Anterior cingulate cortex (tissue), 58 donors: ENCODE measurements around the gene ZFR.

Source experiments
- DNase-seq, 58 donors: peaks; one replicate each; lab custom pipeline; 2025; lab: John Stamatoyannopoulos, UW

ZFR gene

GRCh38 chr5:32444431-32445286 is at the start of gene ZFR:
Gene ZFR, minus strand, starts transcription at chr5:32444740. Its CDS starts 82 bp downstream, at chr5:32444658.
- DNase-seq, result peak; percentile 36 to 93 (median 86)

GRCh38 chr5:32490972-32491557 is 46.5 kb upstream of the ZFR start:
- DNase-seq, result no peak

GRCh38 chr5:32489791-32490562 is 45.4 kb upstream of the ZFR start:
- DNase-seq, result peak in 53 of 58 donors; percentile 4 to 80 (median 42)

DNA sequence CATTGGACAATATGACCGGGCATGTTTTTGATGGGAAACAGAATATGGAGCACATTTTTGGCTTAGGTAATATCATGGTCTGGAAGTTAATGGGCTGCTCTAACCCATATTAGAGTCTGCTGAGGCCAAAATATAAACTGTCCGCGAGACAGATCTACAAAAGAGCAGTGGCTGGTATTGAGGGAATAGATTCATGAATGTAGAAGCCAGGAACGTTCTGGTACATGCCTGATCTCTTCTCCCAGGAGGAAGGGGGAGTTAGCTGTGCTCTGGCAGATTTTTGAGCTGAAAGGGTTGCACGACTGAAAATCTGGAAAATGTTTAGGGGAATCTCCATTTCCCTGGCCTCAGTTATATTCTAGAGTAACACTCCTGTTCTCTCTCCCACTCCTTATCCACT is 42.9 kb upstream of the ZFR start:
- no peak for DNase-seq

GRCh38 chr5:32487008-32487407 is 42.5 kb upstream of the ZFR start:
- DNase-seq, result no peak

DNA sequence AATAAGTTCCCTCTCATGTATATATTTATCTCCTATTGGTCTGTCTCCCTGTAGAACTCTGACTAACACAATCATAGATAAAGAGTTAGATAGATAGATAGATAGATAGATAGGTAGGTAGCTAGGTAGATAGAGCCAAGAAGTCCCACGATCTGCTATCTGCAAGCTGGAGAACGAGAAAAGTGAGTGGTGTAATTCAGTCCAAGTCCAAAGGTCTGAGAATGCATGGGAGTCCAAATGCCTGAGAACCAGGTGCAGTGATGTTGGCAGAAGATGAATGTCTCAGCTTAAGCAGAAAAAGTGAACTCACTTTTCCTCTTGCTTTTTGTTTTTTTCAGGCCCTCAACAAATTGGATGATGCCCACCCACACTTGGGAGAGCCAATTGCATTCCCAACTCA is 37.7 kb upstream of the ZFR start:
- no peak for DNase-seq

DNA sequence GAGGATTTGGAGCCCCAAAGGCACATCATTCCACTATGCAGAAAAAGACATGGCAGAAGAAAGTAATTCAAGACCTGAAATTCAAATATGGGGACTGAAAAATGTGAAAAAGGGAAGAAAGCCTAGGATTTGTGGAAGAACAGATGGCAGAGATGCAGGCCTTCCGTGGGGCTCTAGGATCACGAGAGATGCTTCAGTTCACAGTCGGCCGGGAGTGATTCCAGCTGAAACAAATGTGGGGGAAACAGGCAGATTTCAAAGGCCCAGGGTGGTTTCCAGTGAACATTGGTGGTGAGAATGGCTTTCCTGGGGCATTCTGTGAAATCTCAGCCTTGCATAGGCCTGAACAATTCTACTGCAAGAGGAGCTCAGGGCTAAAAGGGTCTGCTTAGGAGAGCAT is 34.6 kb upstream of the ZFR start:
- DNase-seq, result no peak

DNA sequence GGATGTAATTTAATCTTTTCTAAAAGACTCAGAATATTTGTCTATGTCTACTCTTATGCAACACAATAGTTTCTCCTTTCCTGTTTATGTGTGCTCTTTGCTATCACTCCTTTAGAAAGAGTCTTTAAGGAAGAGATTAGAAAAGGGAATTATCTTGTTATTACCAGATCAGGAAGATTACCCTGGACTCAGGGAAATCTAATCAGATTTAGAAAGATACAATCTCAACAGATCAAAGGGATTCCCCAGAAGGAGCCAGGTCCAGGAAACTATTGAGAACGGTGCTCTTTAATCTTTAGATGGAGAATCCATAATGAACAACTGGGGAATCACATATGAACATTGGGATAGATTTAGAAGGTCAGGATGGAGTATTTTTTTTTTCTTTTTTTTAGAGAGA is 32.4 kb upstream of the ZFR start:
- DNase-seq, result no peak

DNA sequence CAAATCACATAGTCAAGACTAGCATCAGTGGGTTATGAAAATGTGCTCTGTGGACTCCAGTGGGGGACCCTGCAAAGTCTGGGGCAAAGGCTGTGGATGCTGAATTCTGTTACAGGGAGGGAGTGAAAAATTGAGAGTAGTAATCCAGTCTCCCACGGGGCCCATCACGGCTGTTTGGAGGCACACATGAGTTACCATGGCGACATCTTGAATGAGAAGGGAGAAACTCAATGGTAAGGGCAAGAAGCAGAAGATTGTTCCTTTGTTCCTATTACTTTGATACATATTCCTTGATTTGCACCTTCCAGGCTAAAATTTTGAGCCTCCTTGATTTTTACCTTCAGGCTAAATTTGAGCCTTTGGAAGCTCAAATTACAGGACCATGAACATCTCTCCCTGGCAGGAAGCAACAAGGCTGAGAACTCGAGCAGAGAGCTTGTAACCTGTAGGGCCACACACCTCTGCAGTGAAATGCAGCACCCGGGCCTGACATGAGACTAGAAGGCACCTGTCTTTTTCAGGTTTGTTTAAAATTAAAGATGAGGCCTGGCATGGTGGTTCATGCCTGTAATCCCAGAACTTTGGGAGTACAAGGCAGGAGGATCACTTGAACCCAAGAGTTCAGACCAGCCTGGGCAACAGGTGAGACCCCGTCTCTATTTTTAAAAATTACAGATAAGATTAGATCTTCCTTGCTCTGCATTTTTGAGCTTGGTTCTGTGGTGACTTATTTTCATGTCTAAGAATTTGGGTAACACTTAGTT is 31.0 kb upstream of the ZFR start:
- peak in 2 of 58 donors; percentile 2 to 3 for DNase-seq

DNA sequence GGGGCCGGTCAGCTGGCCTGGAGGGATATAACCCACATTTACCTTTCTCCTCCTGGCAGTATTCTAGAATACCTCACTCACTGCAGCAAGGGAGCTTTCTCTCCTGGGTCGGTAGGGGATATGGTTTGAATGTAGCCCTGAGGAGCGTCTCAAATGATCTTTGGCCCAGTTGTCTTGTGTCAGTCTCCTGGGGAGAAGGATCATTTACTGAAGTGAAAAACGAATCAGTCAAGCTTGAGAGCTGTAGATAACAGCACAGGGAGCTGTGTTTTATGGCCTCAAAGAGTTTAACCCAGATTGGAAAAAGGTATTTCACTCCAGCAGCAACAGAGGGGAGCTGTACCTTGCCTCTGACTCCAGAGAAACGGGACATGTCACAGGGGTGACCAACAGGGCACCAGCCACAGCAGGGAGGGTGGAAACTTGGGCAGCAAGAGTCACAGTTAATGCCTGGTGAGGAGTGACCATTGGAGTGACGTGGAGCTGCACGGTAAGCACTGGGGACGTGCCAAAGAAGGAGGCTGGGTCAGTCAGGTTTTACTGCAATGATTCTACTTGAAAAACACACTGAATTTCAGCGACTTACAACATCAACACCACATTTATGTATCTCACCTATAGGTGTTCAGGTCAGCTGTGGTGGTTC is 29.8 kb upstream of the ZFR start:
- DNase-seq, result no peak

- DNase-seq, result no peak
Observed at GRCh38 chr5:32473072-32473471, 28.5 kb upstream of the ZFR start.

DNA sequence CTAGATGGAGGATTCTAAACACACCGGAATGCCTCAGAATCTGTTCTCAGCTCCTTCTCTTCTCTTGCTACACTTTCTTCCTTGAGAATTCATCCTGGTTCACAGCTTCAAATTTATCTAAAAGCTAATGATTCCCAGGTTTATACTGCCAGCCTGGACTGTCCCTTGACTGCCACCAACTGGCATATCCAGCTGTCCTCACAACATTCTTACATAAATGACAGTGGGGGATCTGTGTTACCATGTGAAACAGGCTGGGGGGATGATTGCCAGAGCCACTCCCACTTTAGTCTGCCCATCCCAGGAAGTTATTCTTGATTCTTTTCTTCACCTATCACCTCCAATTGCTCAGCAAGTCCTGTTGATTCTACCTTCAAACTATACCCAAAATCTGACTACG is 27.2 kb upstream of the ZFR start:
- DNase-seq, result peak in 8 of 58 donors; percentile 1 to 20 (median 6)

DNA sequence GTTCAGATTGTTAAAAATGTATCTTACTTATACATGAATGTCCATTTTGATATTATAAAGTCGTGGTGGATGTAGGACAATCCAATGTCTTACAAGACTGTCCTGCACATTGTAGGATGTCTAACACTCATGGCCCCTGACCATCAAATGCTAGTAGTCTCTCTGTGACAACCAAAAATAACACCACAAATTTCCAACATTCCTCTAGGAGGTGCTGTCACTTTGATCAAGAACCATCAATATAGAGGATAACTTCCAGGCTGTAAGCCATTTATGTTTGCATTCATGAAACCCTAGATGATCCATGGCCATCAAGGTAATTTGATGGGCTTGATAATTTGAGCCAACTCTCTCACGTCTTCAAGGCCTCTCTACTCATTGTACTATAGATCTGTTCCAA is 20.5 kb upstream of the ZFR start:
- no peak for DNase-seq

DNA sequence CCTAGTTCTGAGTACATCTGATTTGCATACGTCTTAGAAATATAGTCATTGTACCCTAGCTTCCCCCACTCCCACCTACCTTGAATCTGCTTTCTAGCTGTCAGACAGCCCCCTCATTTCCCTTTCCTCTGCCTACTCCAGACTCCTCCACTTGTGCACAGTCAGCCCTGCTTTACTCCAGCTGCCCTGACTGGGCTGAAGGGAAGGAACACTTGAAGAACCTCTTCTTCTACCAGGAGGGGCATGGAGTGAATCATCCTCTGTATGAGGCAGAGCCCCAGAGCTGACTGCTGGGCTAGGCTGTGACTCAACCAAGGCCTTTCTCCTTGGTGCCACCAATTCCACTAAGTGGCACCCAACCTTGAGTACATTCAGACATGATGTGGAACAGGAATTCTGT is 18.1 kb upstream of the ZFR start:
- peak in 17 of 58 donors; percentile 2 to 57 (median 14) for DNase-seq

DNA sequence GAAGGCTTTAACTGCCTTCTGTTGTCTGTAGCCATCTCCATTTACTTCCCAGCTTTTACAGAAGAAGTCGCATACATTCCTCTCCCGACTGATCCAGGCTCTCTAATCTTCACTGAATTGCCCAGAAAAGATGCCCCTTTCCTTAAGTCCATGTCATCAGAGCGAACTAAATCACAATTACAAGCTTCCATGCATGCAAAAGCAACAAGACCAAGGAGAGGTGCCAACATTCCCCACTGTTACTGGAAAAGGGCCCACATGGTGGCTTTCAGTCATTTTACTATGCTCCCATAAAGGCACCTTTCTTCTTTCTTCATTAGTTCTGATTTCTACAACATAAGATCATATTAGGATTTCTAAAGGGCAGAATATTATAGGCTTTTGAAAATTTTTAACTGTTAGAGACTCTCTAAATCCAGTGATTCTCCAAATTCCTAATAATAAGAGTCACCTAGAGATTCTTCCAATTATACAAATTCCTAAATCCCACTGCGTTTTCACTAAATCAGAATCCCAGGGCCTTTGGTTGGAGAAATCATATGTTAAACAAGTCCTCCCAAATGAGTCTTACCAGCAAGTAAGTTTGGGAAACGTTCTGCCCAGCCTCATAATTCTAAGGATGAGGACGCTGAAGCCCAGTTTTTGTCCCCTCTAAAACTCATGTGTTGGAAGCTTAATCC is 17.0 kb upstream of the ZFR start:
- no peak for DNase-seq

DNA sequence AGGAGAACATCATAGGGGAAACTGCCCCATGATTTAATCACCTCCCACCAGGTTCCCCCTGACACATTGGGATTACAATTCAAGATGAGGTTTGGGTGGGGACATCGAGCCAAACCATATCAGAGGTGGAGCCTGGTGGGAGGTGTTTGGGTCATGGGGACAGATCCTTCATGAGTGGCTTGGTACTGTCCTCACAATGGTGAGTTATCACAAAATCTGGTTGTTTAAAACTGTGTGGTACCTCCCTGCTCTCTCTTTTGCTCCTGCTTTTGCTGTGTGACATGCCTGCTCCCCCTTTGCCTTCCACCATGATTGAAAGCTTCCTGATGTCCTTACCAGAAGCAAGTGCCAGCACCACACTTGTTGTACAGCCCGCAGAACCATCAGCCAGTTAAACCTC is 16.2 kb upstream of the ZFR start:
- no peak for DNase-seq

DNA sequence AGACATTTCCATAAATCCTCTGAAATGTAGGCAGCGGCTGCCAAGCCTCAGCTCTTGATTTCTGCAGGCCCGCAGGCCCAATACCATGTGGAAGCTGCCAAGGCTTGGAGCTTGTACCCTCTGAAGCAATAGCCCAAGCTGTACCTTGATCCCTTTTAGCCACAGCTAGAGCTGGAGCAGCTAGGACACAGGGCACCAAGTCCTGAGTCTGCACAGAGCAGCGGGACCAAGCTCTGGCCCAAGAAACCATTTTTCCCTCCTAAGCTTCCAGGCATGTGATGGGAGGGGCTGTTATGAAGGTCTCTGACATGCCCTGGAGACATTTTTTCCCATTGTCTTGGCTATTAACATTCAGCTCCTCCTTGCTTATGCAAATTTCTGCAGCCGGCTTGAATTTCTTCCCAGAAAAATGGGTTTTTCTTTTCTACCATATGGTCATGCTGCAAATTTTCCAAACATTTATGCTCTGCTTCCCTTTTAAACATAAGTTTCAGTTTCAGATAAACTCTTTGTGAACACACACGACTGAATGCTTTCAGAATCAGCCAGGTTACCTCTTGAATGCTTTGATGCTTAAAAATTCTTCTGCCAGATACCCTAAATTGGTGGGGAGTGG is 14.4 kb upstream of the ZFR start:
- no peak for DNase-seq

- no peak for DNase-seq
Observed at GRCh38 chr5:32455311-32455710, 10.8 kb upstream of the ZFR start.

- DNase-seq, result no peak
Observed at GRCh38 chr5:32454821-32455220, 10.3 kb upstream of the ZFR start.
